Left colon (tissue), 2 donors: ENCODE data around the gene ERG28. TPM values are rescaled to one million over a fixed set of nuclear protein-coding genes. Genes with fewer than 3 reads are reported as not detected.
A peak's percentile ranks its signal among the peaks of the same experiment; 100 is the strongest.
"Not testable (repeated sequence)": the region's sequence is repeated elsewhere in the genome, so short reads cannot be mapped to it uniquely, and the experiment has no call there.

Source experiments
- ATAC-seq: fragments of 200-7000 bp; cut with Tn5 transposase; one replicate; pipeline ENCODE4 v1.9.1; 2020; ENCODE audit warnings: mild to moderate bottlenecking, moderate library complexity
- DNase-seq, 2 donors: peaks; one replicate each; pipeline ENCODE4 v3.0.0-alpha.2; 2020
- intact Hi-C, 2 donors: fragments of 100-400 bp; cut with DNase I in 1 of 2; cut with micrococcal nuclease in 1 of 2; formaldehyde crosslinking; loops; one replicate each; pipeline versions ENCODE4 v1.11.2 to v1.14.0; 2022; cut with DNase I, micrococcal nuclease
- total RNA-seq, 2 donors: library from RNA; stranded (reverse); fragmentation: NEBNext Ultra II Directional; extraction: Animal tissue kit (Norgen Biotek cat#: 25700); gene quantifications; one replicate each; pipeline ENCODE4 v1.2.1, GENCODE V29; 2021
- donor health status: DM: no; HTN: no; CAD: no.
- donor health status: DM: yes; HTN: yes; CAD: no.

The ERG28 gene
- total RNA-seq, 2 donors from 2014 or later = 16.2 to 27.7 TPM

DNA sequence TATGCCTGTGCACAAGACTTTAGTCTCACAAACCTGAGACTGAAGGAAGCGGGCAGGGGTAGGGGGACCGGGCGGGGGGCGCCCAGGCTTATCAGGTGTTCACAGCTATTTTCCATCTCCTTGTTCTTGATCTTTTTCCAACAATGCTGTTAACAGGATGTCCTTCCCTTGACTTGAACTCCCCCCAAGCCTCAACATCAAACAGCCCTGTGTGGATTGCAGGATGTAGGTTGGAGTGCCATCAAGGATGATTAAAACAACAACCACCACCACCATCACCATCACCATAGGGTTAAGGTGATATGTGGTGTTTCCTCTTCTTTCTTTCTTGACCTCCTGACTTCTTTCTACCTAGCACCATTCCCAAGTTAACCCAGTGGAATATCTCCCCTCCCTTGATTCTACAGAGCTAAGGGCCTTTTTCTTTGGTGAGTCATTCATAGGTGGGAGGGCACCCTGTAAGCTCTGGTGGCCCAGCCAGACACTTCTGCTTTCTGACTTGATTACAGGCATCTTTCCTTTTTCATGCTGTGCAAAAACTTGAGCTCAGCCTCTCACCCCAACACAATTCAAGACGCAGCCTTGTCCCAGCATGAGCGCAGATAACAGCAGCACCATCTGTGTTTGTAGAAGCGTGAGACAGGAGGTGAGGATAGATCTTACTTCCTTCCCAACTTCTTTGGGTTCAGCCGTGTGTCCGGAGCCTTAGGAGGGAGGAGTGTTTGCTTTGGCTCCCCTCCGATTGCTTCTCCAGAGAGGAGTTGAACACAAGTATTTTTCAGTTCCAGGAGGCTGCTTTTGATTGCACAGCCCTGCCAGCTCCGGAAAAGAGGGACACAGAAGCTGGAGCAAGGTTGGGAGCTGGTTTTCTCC, 55.5 kb downstream of the ERG28 start:
- ATAC-seq = peak; percentile 52
- intact Hi-C loops = no loop called here
- DNase-seq = no peak

DNA sequence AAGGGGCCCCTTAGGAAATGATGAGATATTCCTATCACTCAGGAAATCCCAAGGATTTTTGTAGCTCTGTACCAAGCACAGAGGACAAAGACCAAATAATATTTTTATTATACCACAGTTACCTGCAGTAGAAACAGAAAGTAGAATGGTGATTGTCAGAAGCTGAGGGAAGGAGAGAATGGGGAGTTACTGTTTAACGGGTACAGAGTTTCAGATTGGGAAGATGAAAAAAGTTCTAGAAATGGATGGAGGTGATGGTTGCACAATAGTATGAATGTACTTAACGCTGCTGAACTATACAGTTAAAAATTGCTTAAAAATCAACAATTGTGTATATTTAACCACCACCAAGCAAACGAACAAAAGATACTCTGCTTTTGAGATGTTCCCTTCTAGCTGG, 58.2 kb downstream of the ERG28 start:
- ATAC-seq (peak; percentile 75), DNase-seq (no peak)
- intact Hi-C loops = no loop called here

- intact Hi-C loops, ATAC-seq, DNase-seq: not testable (repeated sequence)
These were observed 59.6 kb downstream of the ERG28 start for GRCh38 chr14:75601061-75601460.

DNA sequence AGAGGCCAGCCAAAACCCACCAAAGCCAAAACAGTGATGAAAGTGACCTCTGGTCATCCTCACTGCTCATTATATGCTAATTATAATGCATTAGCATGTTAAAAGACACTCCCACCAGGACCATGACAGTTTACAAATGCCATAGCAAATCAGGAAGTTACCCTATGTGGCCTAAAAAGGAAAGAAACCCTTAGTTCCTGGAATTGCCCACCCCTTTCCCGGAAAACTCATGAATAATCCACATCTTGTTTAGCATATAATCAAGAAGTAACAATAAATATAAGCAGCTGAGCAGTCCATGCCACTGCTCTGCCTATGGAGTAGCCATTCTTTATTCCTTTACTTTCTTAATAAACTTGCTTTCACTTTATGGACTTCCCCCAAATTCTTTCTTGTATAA, 60.6 kb downstream of the ERG28 start:
- intact Hi-C loops, DNase-seq, ATAC-seq: not testable (repeated sequence)

Other genes starting within 250 kb of the ERG28 start
- gene JDP2, start 232.9 kb downstream of the ERG28 start, total RNA-seq = 10 to 100 TPM; 29.5 to 40.1 TPM
- 1 to 10 TPM in 1 of 2 donors, under 1 TPM in 1; 0.67 to 1.3 TPM for gene BATF, start 138.4 kb downstream of the ERG28 start, total RNA-seq
- gene FLVCR2, start 82.3 kb downstream of the ERG28 start, total RNA-seq = 10 to 100 TPM; 19.8 to 42.1 TPM
- 10 to 100 TPM; 25.9 to 34.1 TPM for gene TTLL5, start 370 bp upstream of the ERG28 start, total RNA-seq